Ovary (tissue), 9 donors: ENCODE measurements around the gene ERMAP. TPM values are rescaled to one million over a fixed set of nuclear protein-coding genes. Genes with fewer than 3 reads are reported as not detected.
"Not testable (repeated sequence)": the region's sequence is repeated elsewhere in the genome, so short reads cannot be mapped to it uniquely, and the experiment has no call there.

Experiments used
- DNase-seq, 5 donors: peaks; one replicate each; pipeline ENCODE4 v3.0.0-alpha.2; 2019 to 2020
- H3K27ac ChIP-seq, 2 donors: fragments of 200-600 bp; one replicate each; pipeline versions ENCODE4 v1.5.1 to v1.8.0; 2019 to 2022
- H3K27me3 ChIP-seq: fragments of 200-600 bp; one replicate; pipeline ENCODE4 v1.8.0; 2022
- H3K36me3 ChIP-seq: fragments of 200-600 bp; sonication (generic); one replicate; pipeline ENCODE4 v1.5.1; 2019
- H3K4me1 ChIP-seq: one replicate; pipeline ENCODE4 v1.8.1; 2013; ENCODE audit warnings: mild to moderate bottlenecking, moderate library complexity; ENCODE audit not compliant: insufficient read depth
- H3K4me3 ChIP-seq: fragments of 200-600 bp; sonication (generic); one replicate; pipeline ENCODE4 v1.5.1; 2017
- H3K9me3 ChIP-seq, 2 donors: fragments of 200-600 bp in 1 of 2; sonication (generic) in 1 of 2; one replicate each; pipeline versions ENCODE4 v1.5.1 to v1.8.1; 2013 to 2019; ENCODE audit warnings: mild to moderate bottlenecking in 1 of 2, moderate library complexity in 1 of 2
- EP300 ChIP-seq: sonication (generic); formaldehyde crosslinking; IDR thresholded peaks from one replicate; pipeline ENCODE4 v1.6.1; 2017; ENCODE audit warnings: antibody characterized with exemption
- POLR2A ChIP-seq: fragments of 450-650 bp; IDR thresholded peaks from one replicate; pipeline ENCODE4 v1.6.1; 2017; ENCODE audit warnings: antibody characterized with exemption, mild to moderate bottlenecking, moderate library complexity
- WGBS, 3 donors: extraction: QIAGEN DNeasy Blood & Tissue Kit in 1 of 3; methylation state at CpG; one replicate each; pipeline versions ENCODE4 v1.1.5 to v1.1.7; 2013 to 2017; 5-methylcytosine and 5-hydroxymethylcytosine counted together
- intact Hi-C, 4 donors: fragments of 100-400 bp; cut with DNase I; formaldehyde crosslinking; loops; one replicate each; pipeline versions ENCODE4 v1.11.0 to v1.15.1; 2022 to 2023
- polyA plus RNA-seq, 2 donors: library from polyadenylated mRNA; stranded (reverse); fragments of 200-250 nt in 1 of 2; fragments of 350-450 nt in 1 of 2; fragmentation: Illumina TruSeq in 1 of 2; extraction: RNeasy Lipid Tissue Mini Kit (QIAGEN cat#74804) in 1 of 2; gene quantifications; one replicate each; pipeline ENCODE4 v1.2.3, GENCODE V29; 2013 to 2014
- total RNA-seq, 7 donors: library from RNA; depleted of rRNA in 2 of 7; stranded (reverse); fragments of >200 nt in 2 of 7; fragmentation: NEBNext Ultra II Directional in 3 of 7; extraction: Animal tissue kit (Norgen Biotek cat#: 25700) in 3 of 7; gene quantifications; one replicate each; pipeline versions ENCODE4 v1.1.0 to v1.2.4, GENCODE V29; 2016 to 2023
- TF ChIP-seq, protein P1 (sequence below), 3 donors: fragments of 450-650 bp in 2 of 3; fragments of 200-600 bp in 1 of 3; IDR thresholded peaks; one replicate each; pipeline versions ENCODE4 v1.5.1 to v1.8.0; 2016 to 2022; ENCODE audit warnings: antibody characterized with exemption in 3 of 3, mild to moderate bottlenecking in 1 of 3
- donor health status: DM: no; HTN: no; CAD: no; lungs with moderate emphysema.
- donor health status: DM: no; HTN: no; CAD: no.
- donor health status: Bipolar disorder and iron deficiency.
- donor health status: DM: yes; HTN: yes; CAD: no.
- donor health status: DM: no; HTN: no; CAD: no.
- donor health status: DM: yes; HTN: yes; CAD: no.

The ERMAP gene
- total and polyA plus RNA-seq, 9 donors = 3.2 to 12.8 (median 7.7) TPM

DNA sequence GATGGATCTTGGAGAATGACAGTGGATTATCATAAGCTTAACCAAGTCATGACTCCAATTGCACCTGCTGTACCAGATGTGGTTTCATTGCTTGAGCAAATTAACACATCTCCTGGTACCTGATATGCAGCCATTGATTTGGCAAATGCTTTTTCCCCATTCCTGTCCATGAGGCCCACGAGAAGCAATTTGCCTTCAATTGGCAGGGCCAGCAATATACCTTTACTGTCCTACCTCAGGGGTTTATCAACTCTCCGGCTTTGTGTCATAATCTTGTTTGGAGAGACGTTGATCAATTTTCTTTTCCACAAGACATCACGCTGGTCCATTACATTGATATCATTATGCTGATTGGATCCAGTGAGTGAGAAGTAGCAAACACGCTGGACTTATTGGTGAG lies 49.6 kb downstream of the ERMAP start:
- Histone ChIP-seq H3K4me3 (no peak overlapping the region), H3K36me3 (no peaks in the 10 kb centered on the region), H3K4me1 (no peaks in the 10 kb centered on the region), H3K27ac (no peak overlapping the region), H3K27me3 (no peaks in the 10 kb centered on the region), H3K9me3 (no peaks in the 10 kb centered on the region)
- DNase-seq = no peak
- WGBS, 3 donors = 81 to 87% (median 83%) methylated on average over 5 of the region's 5 CpGs
- intact Hi-C loops = no loop called here
- TF ChIP-seq, protein P1, sequence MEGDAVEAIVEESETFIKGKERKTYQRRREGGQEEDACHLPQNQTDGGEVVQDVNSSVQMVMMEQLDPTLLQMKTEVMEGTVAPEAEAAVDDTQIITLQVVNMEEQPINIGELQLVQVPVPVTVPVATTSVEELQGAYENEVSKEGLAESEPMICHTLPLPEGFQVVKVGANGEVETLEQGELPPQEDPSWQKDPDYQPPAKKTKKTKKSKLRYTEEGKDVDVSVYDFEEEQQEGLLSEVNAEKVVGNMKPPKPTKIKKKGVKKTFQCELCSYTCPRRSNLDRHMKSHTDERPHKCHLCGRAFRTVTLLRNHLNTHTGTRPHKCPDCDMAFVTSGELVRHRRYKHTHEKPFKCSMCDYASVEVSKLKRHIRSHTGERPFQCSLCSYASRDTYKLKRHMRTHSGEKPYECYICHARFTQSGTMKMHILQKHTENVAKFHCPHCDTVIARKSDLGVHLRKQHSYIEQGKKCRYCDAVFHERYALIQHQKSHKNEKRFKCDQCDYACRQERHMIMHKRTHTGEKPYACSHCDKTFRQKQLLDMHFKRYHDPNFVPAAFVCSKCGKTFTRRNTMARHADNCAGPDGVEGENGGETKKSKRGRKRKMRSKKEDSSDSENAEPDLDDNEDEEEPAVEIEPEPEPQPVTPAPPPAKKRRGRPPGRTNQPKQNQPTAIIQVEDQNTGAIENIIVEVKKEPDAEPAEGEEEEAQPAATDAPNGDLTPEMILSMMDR (IDR thresholded peaks at IDR 0.05) = no peak
- TF ChIP-seq POLR2A (no peak), EP300 (no peak)

DNA sequence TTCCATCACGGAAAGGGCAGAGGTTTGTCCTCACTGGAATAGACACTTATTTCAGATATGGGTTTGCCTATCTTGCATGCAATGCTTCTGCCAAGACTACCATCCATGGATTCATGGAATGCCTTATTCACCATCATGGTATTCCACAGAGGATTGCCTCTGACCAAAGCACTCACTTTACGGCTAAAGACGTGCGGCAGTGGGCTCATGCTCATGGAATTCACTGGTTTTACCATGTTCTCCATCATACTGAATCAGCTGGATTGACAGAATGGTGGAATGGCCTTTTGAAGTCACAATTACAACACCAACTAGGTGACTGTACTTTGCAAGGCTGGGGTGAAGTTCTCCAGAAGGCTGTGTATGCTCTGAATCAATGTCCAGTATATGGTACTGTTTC lies 51.5 kb downstream of the ERMAP start:
- H3K9me3 ChIP-seq, H3K27ac ChIP-seq, H3K27me3 ChIP-seq, intact Hi-C loops, H3K4me1 ChIP-seq, DNase-seq, H3K4me3 ChIP-seq, H3K36me3 ChIP-seq: not testable (repeated sequence)
- 78 to 89% (median 86%) methylated on average over 4 of the region's 4 CpGs for WGBS, 3 donors

DNA sequence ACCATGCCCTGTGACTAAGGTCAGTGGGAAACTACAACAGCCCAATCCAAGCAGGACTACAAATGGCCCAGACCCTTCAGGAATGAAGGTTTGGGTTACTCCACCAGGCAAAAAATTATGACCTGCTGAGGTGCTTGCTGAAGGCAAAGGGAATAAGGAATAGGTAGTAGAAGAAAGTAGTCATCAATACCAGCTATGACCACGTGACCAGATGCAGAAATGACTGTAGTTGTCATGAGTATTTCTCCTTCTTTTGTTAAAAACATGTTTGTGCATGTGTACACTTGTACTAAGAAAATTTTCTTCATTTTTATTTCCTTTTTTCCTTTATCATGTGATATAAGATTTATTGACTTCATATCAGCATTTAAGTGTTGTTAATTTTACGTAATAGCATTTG lies 52.3 kb downstream of the ERMAP start:
- intact Hi-C loops, H3K4me3 ChIP-seq, DNase-seq, H3K36me3 ChIP-seq, H3K27ac ChIP-seq, H3K9me3 ChIP-seq, H3K27me3 ChIP-seq, H3K4me1 ChIP-seq: not testable (repeated sequence)
- WGBS, 3 donors = 49 to 64% (median 58%) methylated on average over 2 of the region's 2 CpGs

DNA sequence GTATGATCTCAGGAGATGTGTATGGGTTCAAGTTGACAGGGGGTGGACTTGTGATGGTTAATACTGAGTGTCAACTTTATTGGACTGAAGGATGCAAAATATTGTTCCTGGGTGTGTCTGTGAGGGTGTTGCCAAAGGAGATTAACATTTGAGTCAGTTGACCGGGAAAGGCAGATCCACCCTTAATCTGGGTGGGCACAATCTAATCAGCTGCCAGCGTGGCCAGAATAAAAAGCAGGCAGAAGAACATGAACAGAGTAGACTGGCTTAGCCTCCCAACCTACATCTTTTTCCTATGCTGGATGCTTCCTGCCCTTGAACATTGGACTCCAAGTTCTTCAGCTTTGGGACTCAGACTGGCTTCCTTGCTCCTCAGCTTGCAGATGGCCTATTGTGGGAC lies 52.8 kb downstream of the ERMAP start:
- H3K9me3 ChIP-seq, H3K4me3 ChIP-seq, intact Hi-C loops, H3K36me3 ChIP-seq, H3K27me3 ChIP-seq, DNase-seq, H3K27ac ChIP-seq, H3K4me1 ChIP-seq: not testable (repeated sequence)
- WGBS, 3 donors = 71 to 77% (median 73%) methylated on average over 2 of the region's 2 CpGs

DNA sequence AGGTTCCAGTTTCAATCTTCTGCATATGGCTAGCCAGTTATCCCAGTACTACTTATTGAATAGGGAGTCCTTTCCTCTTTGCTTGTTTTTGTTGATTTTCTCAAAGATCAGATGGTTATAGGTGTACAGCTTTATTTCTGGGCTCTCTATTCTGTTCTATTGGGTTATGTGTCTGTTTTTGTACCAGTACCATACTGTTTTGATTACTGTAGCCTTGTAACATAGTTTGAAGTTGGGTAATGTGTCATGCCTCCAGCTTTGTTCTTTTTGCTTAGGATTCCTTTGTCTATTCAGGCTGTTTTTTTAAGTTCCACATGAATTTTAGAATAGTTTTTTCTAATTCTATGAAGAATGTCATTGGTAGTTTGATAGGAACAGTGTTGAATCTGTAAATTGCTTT lies 56.2 kb downstream of the ERMAP start:
- H3K27me3 ChIP-seq, H3K27ac ChIP-seq, H3K36me3 ChIP-seq, DNase-seq, intact Hi-C loops, H3K4me3 ChIP-seq, H3K9me3 ChIP-seq, H3K4me1 ChIP-seq: not testable (repeated sequence)

DNA sequence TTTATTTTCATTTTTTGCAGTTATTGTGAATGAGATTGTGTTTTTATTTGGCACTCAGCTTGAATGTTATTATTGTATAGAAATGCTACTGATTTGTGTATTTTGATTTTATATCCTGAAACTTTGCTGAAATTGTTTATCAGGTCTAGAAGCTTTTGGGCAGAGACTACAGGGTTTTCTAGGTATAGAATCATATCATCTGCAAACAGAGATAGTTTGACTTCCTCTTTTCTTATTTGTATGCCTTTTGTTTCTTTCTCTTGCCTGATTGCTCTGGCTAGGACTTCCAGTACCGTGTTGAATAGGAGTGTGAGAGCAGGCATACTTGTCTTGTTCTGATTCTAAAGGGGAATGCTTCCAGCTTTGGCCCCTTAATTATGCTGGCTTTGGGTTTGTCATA lies 56.7 kb downstream of the ERMAP start:
- no peak for DNase-seq
- intact Hi-C loops = no loop called here
- no peaks in the 10 kb centered on the region for H3K36me3 ChIP-seq
- H3K4me1 ChIP-seq = no peaks in the 10 kb centered on the region
- no peak overlapping the region for H3K4me3 ChIP-seq
- 79 to 93% (median 87%) methylated on average over 1 of the region's 1 CpG for WGBS, 3 donors
- H3K27ac ChIP-seq = no peak overlapping the region
- H3K9me3 ChIP-seq = no peaks in the 10 kb centered on the region
- H3K27me3 ChIP-seq = no peaks in the 10 kb centered on the region
- TF ChIP-seq POLR2A = no peak
- no peak for TF ChIP-seq EP300
- TF ChIP-seq, protein P1 (IDR thresholded peaks at IDR 0.05) = no peak

DNA sequence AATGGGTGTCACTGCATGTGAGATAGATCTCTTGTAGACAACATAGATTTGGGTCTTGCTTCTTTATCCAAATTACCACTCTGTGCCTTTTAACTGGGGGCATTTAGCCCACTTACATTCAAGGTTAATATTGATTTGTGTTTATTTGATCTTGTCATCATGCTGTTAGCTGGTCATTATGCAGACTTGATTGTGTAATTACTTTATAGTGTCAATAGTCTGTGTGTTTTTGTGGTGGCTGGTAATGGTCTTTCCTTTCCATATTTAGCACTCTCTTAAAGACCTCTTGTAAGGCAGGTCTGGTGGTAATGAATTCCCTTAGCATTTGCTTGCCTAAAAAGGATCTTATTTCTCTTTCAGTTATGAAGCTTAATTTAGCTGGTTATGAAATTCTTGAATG lies 59.1 kb downstream of the ERMAP start:
- Histone ChIP-seq H3K4me1 (no peaks in the 10 kb centered on the region), H3K27me3 (no peaks in the 10 kb centered on the region), H3K4me3 (no peak overlapping the region), H3K27ac (no peak overlapping the region), H3K9me3 (no peaks in the 10 kb centered on the region), H3K36me3 (no peaks in the 10 kb centered on the region)
- TF ChIP-seq POLR2A = no peak
- TF ChIP-seq EP300 = no peak
- TF ChIP-seq, protein P1 (IDR thresholded peaks at IDR 0.05) = no peak
- intact Hi-C loops = no loop called here
- no peak for DNase-seq
